Panc1 (cell line): ENCODE data around the gene PRRG4.

Experiments used
- CTCF ChIP-seq: fragments of 450-650 bp; IDR thresholded peaks from 2 replicates; pipeline ENCODE4 v1.5.1; 2017; ENCODE audit warnings: mild to moderate bottlenecking
- POLR2AphosphoS5 ChIP-seq: IDR thresholded peaks from 2 replicates; pipeline ENCODE4 v1.6.1; 2012; ENCODE audit warnings: mild to moderate bottlenecking, low read depth, low read length, moderate library complexity
- SIN3A ChIP-seq: IDR thresholded peaks from 2 replicates; pipeline ENCODE4 v1.6.1; 2012; ENCODE audit warnings: low read depth, mild to moderate bottlenecking, low read length, moderate library complexity, borderline replicate concordance; ENCODE audit not compliant: insufficient read depth
- TCF7L2 ChIP-seq: IDR thresholded peaks from 2 replicates; pipeline ENCODE4 v1.6.1; 2011; ENCODE audit warnings: mild to moderate bottlenecking, low read depth, low read length, inconsistent platforms
- TF ChIP-seq, protein P1 (sequence below), 2 experiments: IDR thresholded peaks; 2 replicates each; pipeline ENCODE4 v1.6.1; 2011 to 2012; ENCODE audit warnings: low read depth in 2 of 2, control low read depth in 1 of 2, low read length in 1 of 2, mild to moderate bottlenecking in 1 of 2, moderate library complexity in 1 of 2; ENCODE audit not compliant: insufficient read depth in 1 of 2

DNA sequence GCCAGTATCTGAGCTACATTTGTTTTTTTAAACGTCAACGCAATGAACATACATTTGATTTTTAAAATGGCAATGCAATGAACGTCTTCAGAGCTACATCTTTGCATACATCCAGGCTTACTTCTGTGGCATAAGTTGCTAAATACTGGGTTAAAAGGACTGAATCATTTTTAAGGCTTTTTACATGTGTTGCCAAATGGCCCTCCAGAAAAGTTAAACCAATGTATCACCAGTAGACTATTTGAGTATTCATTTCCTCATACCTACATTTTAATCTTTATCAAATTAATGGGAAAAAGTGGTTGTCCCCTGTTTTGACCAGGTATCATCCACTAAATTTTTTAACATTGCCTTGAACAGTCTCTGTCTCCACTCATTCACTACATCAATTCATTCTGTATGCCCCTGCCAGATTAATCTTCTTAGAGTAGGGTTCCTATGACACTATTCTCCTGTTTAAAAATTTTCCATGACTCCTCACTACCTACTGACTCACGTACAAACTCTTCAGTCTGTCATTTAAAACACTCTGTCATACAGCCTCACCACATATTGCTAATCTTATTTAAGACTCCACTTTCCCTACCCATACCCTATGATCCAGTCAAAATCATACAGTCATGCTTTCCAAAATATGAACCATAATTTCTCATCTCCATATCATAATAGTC lies 12.4 kb upstream of the PRRG4 start:
- TF ChIP-seq POLR2AphosphoS5 (no peak), CTCF (no peak), SIN3A (no peak), TCF7L2 (no peak)
- TF ChIP-seq, protein P1, sequence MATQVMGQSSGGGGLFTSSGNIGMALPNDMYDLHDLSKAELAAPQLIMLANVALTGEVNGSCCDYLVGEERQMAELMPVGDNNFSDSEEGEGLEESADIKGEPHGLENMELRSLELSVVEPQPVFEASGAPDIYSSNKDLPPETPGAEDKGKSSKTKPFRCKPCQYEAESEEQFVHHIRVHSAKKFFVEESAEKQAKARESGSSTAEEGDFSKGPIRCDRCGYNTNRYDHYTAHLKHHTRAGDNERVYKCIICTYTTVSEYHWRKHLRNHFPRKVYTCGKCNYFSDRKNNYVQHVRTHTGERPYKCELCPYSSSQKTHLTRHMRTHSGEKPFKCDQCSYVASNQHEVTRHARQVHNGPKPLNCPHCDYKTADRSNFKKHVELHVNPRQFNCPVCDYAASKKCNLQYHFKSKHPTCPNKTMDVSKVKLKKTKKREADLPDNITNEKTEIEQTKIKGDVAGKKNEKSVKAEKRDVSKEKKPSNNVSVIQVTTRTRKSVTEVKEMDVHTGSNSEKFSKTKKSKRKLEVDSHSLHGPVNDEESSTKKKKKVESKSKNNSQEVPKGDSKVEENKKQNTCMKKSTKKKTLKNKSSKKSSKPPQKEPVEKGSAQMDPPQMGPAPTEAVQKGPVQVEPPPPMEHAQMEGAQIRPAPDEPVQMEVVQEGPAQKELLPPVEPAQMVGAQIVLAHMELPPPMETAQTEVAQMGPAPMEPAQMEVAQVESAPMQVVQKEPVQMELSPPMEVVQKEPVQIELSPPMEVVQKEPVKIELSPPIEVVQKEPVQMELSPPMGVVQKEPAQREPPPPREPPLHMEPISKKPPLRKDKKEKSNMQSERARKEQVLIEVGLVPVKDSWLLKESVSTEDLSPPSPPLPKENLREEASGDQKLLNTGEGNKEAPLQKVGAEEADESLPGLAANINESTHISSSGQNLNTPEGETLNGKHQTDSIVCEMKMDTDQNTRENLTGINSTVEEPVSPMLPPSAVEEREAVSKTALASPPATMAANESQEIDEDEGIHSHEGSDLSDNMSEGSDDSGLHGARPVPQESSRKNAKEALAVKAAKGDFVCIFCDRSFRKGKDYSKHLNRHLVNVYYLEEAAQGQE (IDR thresholded peaks at IDR 0.05; ENCODE audit: insufficient read depth in 1 of 2, low read depth in 2 of 2, low read length in 1 of 2) = no peak
